ENCODE measurements around the gene TMIGD1. TPM values are rescaled to one million over a fixed set of nuclear protein-coding genes. Genes with fewer than 3 reads are reported as not detected.
A peak's percentile ranks its signal among the peaks of the same experiment; 100 is the strongest.

TMIGD1 gene
- total and polyA plus RNA-seq, 2 of the 13 experiments (the other 11 are each of a cell fraction or from before 2014, with no cell fraction given): not detected

DNA sequence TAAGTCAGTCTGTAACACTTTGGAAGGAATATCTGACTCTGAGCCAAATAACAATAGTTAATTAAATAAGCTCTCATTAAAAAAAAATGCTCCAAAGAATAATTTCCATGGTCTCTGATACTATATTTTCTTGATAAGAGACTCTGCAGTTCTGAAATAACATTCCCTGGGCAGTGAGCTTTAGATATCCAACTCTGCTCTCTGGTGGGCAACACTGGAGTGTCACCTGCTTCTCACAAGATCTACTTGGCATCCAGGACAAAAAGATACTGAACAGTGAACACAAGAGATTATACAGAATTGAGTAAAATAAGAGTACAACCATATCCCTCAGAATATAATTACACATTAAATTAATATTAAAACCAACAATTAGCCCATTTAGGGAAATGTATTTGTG lies 55.8 kb downstream of the TMIGD1 start:
- in situ Hi-C loops (cut with HindIII; ENCODE audit: extremely low pct_ligation_motif_present, low pct_unique_long_range_greater_than_20kb) (loop anchor here (5.0 kb wide), 1 partner anchor 151 kb away; no protein-coding TSS in a partner anchor), intact Hi-C loops (cut with micrococcal nuclease; ENCODE audit: unreplicated experiment) (loop anchor here (1.0 to 5.0 kb wide), 3 partner anchors 59 to 174 kb away; no protein-coding TSS in a partner anchor)

More for the DNA sequence above, 55.8 kb downstream of the TMIGD1 start:
- H3K79me2 ChIP-seq (ENCODE audit: insufficient read depth, low read length): no peaks in the 10 kb centered on the region
- no TSS peak for BruUV-seq (replicated peaks)
- POLR2A ChIA-PET: interaction anchor here (1.0 kb wide), 1 partner anchor 173 kb away, joined by 3 read pairs; no protein-coding TSS in a partner anchor
- FAIRE-seq (peak; percentile 15), ATAC-seq (peak; percentile 67; the same call in 2 of the 3 replicates), DNase-seq (ENCODE audit: low spot score) (peak; percentile 49)
- no peak overlapping the region for H3K9ac ChIP-seq (ENCODE audit: insufficient read depth, low read depth, low read length)
- no peak overlapping the region for H3K4me2 ChIP-seq (ENCODE audit: low read depth, low read length)
- no peaks in the 10 kb centered on the region for H3K9me3 ChIP-seq (ENCODE audit: low read length)
- no peak overlapping the region for H2AFZ ChIP-seq (ENCODE audit: low read length)
- no peak overlapping the region for H3K27ac ChIP-seq (ENCODE audit: extremely low read length, insufficient read depth, low read length)
- no peaks in the 10 kb centered on the region for H4K20me1 ChIP-seq (ENCODE audit: insufficient read depth, low read length)
- no peaks in the 10 kb centered on the region for H3K27me3 ChIP-seq (ENCODE audit: control insufficient read depth in 1 of 2, insufficient read depth in 2 of 2, low read length in 2 of 2)
- no peaks in the 10 kb centered on the region for H3K4me1 ChIP-seq (ENCODE audit: insufficient read depth, low read length)
- CTCF ChIA-PET (ENCODE audit: low intra/inter-chr PET ratio, low total read pairs): interaction anchor here (0.8 to 1.4 kb wide), 4 partner anchors 59 to 174 kb away, joined by 3 to 14 read pairs (median 4); no protein-coding TSS in a partner anchor
- no peak overlapping the region for H3K4me3 ChIP-seq (replicated peaks in 1 of 3; ENCODE audit: insufficient read depth in 1 of 3, low read depth in 2 of 3, low read length in 3 of 3)
- H3K36me3 ChIP-seq (replicated peaks in 1 of 2; ENCODE audit: control insufficient read depth in 1 of 2, insufficient read depth in 2 of 2, low read length in 2 of 2): peaks cover 2 to 43% of the 10 kb centered on the region in 2 experiments; a peak in 4 of 5 replicates
- TF ChIP-seq ZNF260 (CRISPR knock-in tag; IDR thresholded peaks at IDR 0.05; ENCODE audit: borderline replicate concordance, low read depth): no peak
- no peak for TF ChIP-seq ZFP90 (CRISPR knock-in tag; IDR thresholded peaks at IDR 0.05; ENCODE audit: borderline replicate concordance)
- peak; percentile 77 for TF ChIP-seq SMC3 (IDR thresholded peaks at IDR 0.05; ENCODE audit: low read length)
- no peak for TF ChIP-seq ZNF280B (CRISPR knock-in tag; IDR thresholded peaks at IDR 0.05; ENCODE audit: borderline replicate concordance)
- TF ChIP-seq FOSL2 (CRISPR knock-in tag; IDR thresholded peaks at IDR 0.05): no peak
- no peak for TF ChIP-seq ATF7-NPFF (CRISPR knock-in tag; IDR thresholded peaks at IDR 0.05; ENCODE audit: low read depth)
- peak; percentile 83 for TF ChIP-seq STAG1 (CRISPR knock-in tag; IDR thresholded peaks at IDR 0.05)
- TF ChIP-seq CTCF (CRISPR knock-in tag; IDR thresholded peaks at IDR 0.05): peak; percentile 61
- TF ChIP-seq RAD21 (CRISPR knock-in tag; IDR thresholded peaks at IDR 0.05): peak; percentile 50; the same call in 1 of the 2 replicates
- no peak for TF ChIP-seq NR2F1 (CRISPR knock-in tag; IDR thresholded peaks at IDR 0.05)
- 0 out of 2 replicates have a peak, but pooled peaks have one; percentile 17 for TF ChIP-seq GATAD2A (CRISPR knock-in tag; IDR thresholded peaks at IDR 0.05)
- TF ChIP-seq ZNF83 (CRISPR knock-in tag; IDR thresholded peaks at IDR 0.05; ENCODE audit: borderline replicate concordance): no peak
- TF ChIP-seq ATF1 (CRISPR knock-in tag; IDR thresholded peaks at IDR 0.05): no peak
